Mononuclear cell (primary cell): ENCODE data around the gene POU2F2. TPM values are rescaled to one million over a fixed set of nuclear protein-coding genes. Genes with fewer than 3 reads are reported as not detected.
"Not testable (repeated sequence)": the region's sequence is repeated elsewhere in the genome, so short reads cannot be mapped to it uniquely, and the experiment has no call there.

ENCODE experiments used
- H3K27me3 ChIP-seq: 2 replicates; pipeline ENCODE4 v1.6.0; 2011; ENCODE audit warnings: low read length, control low read depth; ENCODE audit not compliant: insufficient read depth
- H3K4me1 ChIP-seq: 2 replicates; pipeline ENCODE4 v1.5.1; 2011; ENCODE audit warnings: mild to moderate bottlenecking, low read length, control low read depth; ENCODE audit not compliant: insufficient read depth
- H3K4me3 ChIP-seq: 2 replicates; pipeline ENCODE4 v1.5.1; 2011; ENCODE audit warnings: mild to moderate bottlenecking, low read length, moderate library complexity
- H3K9me3 ChIP-seq: 2 replicates; pipeline ENCODE4 v1.5.1; 2011; ENCODE audit warnings: low read depth, mild to moderate bottlenecking, control low read depth, low read length
- total RNA-seq: library from RNA; depleted of rRNA; stranded (reverse); fragments of >200 nt; gene quantifications from one replicate; pipeline ENCODE4 v1.2.3, GENCODE V29; 2012

The POU2F2 gene
- total RNA-seq, 1 donor, result 8.3 TPM

- peaks cover 17% of the 10 kb centered on the region for H3K4me1 ChIP-seq
- H3K27me3 ChIP-seq, result no peaks in the 10 kb centered on the region
- no peak overlapping the region for H3K4me3 ChIP-seq
- H3K9me3 ChIP-seq, result no peaks in the 10 kb centered on the region
Measured at GRCh38 chr19:42108527-42109389, 23.5 kb downstream of the POU2F2 start.

- Histone ChIP-seq H3K4me1 (peaks cover 14% of the 10 kb centered on the region), H3K9me3 (no peaks in the 10 kb centered on the region), H3K27me3 (no peaks in the 10 kb centered on the region), H3K4me3 (no peak overlapping the region)
Measured at GRCh38 chr19:42105368-42105767, 26.9 kb downstream of the POU2F2 start.

- no peaks in the 10 kb centered on the region for H3K4me1 ChIP-seq
- no peaks in the 10 kb centered on the region for H3K9me3 ChIP-seq
- H3K4me3 ChIP-seq, result no peak overlapping the region
- no peaks in the 10 kb centered on the region for H3K27me3 ChIP-seq
Measured at GRCh38 chr19:42102877-42103276, 29.4 kb downstream of the POU2F2 start.

- not testable (repeated sequence) for H3K4me3 ChIP-seq, H3K27me3 ChIP-seq, H3K9me3 ChIP-seq, H3K4me1 ChIP-seq
Measured at GRCh38 chr19:42100241-42100640, 32.0 kb downstream of the POU2F2 start.

GRCh38 chr19:42099336-42099925 is 32.8 kb downstream of the POU2F2 start:
- Histone ChIP-seq H3K4me3 (no peak overlapping the region), H3K27me3 (no peaks in the 10 kb centered on the region), H3K9me3 (no peaks in the 10 kb centered on the region), H3K4me1 (no peaks in the 10 kb centered on the region)

- Histone ChIP-seq H3K4me1 (no peaks in the 10 kb centered on the region), H3K4me3 (no peak overlapping the region), H3K27me3 (no peaks in the 10 kb centered on the region), H3K9me3 (no peaks in the 10 kb centered on the region)
Measured at GRCh38 chr19:42098781-42099180, 33.5 kb downstream of the POU2F2 start.

- H3K9me3 ChIP-seq, result no peaks in the 10 kb centered on the region
- no peaks in the 10 kb centered on the region for H3K4me1 ChIP-seq
- H3K4me3 ChIP-seq, result no peak overlapping the region
- no peaks in the 10 kb centered on the region for H3K27me3 ChIP-seq
Measured at GRCh38 chr19:42097461-42097860, 34.8 kb downstream of the POU2F2 start.

- H3K4me1 ChIP-seq, result no peaks in the 10 kb centered on the region
- no peaks in the 10 kb centered on the region for H3K9me3 ChIP-seq
- no peak overlapping the region for H3K4me3 ChIP-seq
- no peaks in the 10 kb centered on the region for H3K27me3 ChIP-seq
Measured at GRCh38 chr19:42096255-42096837, 35.9 kb downstream of the POU2F2 start.

- Histone ChIP-seq H3K9me3 (no peaks in the 10 kb centered on the region), H3K27me3 (no peaks in the 10 kb centered on the region), H3K4me3 (no peak overlapping the region), H3K4me1 (peaks cover 4% of the 10 kb centered on the region)
Measured at GRCh38 chr19:42095814-42096230, 36.4 kb downstream of the POU2F2 start.

- no peak overlapping the region for H3K4me3 ChIP-seq
- no peaks in the 10 kb centered on the region for H3K9me3 ChIP-seq
- H3K27me3 ChIP-seq, result no peaks in the 10 kb centered on the region
- H3K4me1 ChIP-seq, result peaks cover 8% of the 10 kb centered on the region
Measured at GRCh38 chr19:42095142-42095813, 37.0 kb downstream of the POU2F2 start.

GRCh38 chr19:42093926-42094325 is 38.3 kb downstream of the POU2F2 start:
- no peak overlapping the region for H3K4me3 ChIP-seq
- peaks cover 20% of the 10 kb centered on the region for H3K4me1 ChIP-seq
- H3K27me3 ChIP-seq, result no peaks in the 10 kb centered on the region
- no peaks in the 10 kb centered on the region for H3K9me3 ChIP-seq

GRCh38 chr19:42093505-42093904 is 38.7 kb downstream of the POU2F2 start:
- Histone ChIP-seq H3K4me3 (no peak overlapping the region), H3K4me1 (peaks cover 24% of the 10 kb centered on the region), H3K27me3 (no peaks in the 10 kb centered on the region), H3K9me3 (no peaks in the 10 kb centered on the region)

GRCh38 chr19:42092350-42092749 is 39.9 kb downstream of the POU2F2 start:
- Histone ChIP-seq H3K4me1 (peaks cover 24% of the 10 kb centered on the region), H3K4me3 (no peak overlapping the region), H3K27me3 (no peaks in the 10 kb centered on the region), H3K9me3 (no peaks in the 10 kb centered on the region)

- H3K4me1 ChIP-seq, result peaks cover 24% of the 10 kb centered on the region
- H3K4me3 ChIP-seq, result no peak overlapping the region
- no peaks in the 10 kb centered on the region for H3K9me3 ChIP-seq
- no peaks in the 10 kb centered on the region for H3K27me3 ChIP-seq
Measured at GRCh38 chr19:42091742-42092141, 40.5 kb downstream of the POU2F2 start.

GRCh38 chr19:42091300-42091699 is 40.9 kb downstream of the POU2F2 start:
- peaks cover 24% of the 10 kb centered on the region for H3K4me1 ChIP-seq
- no peaks in the 10 kb centered on the region for H3K27me3 ChIP-seq
- H3K4me3 ChIP-seq, result no peak overlapping the region
- H3K9me3 ChIP-seq, result no peaks in the 10 kb centered on the region
